Measurements from ENCODE around the gene RAB35.

Gene RAB35

GRCh38 chr12:120116441-120116791 lies at the start of gene RAB35:
TSS of gene RAB35 (minus strand) at chr12:120116753. CDS start at chr12:120116650, 103 bp downstream.
- TF ChIP-seq CTCF (IDR thresholded peaks at IDR 0.05), result no peak

GRCh38 chr12:120164293-120164692 lies 47.7 kb upstream of the RAB35 start:
- no peak for TF ChIP-seq CTCF (IDR thresholded peaks at IDR 0.05)

- TF ChIP-seq CTCF (IDR thresholded peaks at IDR 0.05), result no peak
These were observed 46.2 kb upstream of the RAB35 start for GRCh38 chr12:120162763-120163162.

GRCh38 chr12:120161852-120162251 lies 45.3 kb upstream of the RAB35 start:
- no peak for TF ChIP-seq CTCF (IDR thresholded peaks at IDR 0.05)

GRCh38 chr12:120159509-120160237 lies 43.1 kb upstream of the RAB35 start:
- no peak for TF ChIP-seq CTCF (IDR thresholded peaks at IDR 0.05)

GRCh38 chr12:120158351-120158750 lies 41.8 kb upstream of the RAB35 start:
- TF ChIP-seq CTCF (IDR thresholded peaks at IDR 0.05), result no peak

GRCh38 chr12:120157678-120158077 lies 41.1 kb upstream of the RAB35 start:
- TF ChIP-seq CTCF (IDR thresholded peaks at IDR 0.05), result no peak

All from LNCAP (cell line).